Pancreas (tissue), 10 donors: ENCODE data around the gene MATN4. TPM values are rescaled to one million over a fixed set of nuclear protein-coding genes. Genes with fewer than 3 reads are reported as not detected.

Source experiments
- ATAC-seq, 4 donors: fragments of 200-7000 bp; cut with Tn5 transposase; one replicate each; pipeline versions ENCODE4 v1.8.0 to v1.9.1; 2020; ENCODE audit warnings: mild to moderate bottlenecking in 4 of 4, moderate library complexity in 4 of 4
- DNase-seq, 6 donors: peaks; one replicate each; pipeline ENCODE4 v3.0.0-alpha.2; 2020
- FAIRE-seq: peaks from 2 replicates; lab custom pipeline; 2012; peaks lifted over from hg19 to GRCh38; lab: Jason Lieb, UNC
- H3K27ac ChIP-seq, 4 donors: fragments of 200-600 bp; sonication (generic); 1 replicate in 3 of 4; 2 replicates in 1 of 4; pipeline versions ENCODE4 v1.5.0 to v1.8.0; 2020
- H3K27me3 ChIP-seq, 4 donors: fragments of 200-600 bp; one replicate each; pipeline ENCODE4 v1.8.0; 2021
- H3K36me3 ChIP-seq, 3 donors: fragments of 200-600 bp; sonication (generic) in 1 of 3; one replicate each; pipeline versions ENCODE4 v1.5.0 to v1.8.0; 2020 to 2021
- H3K4me1 ChIP-seq, 3 donors: fragments of 200-600 bp; one replicate each; pipeline ENCODE4 v1.8.0; 2021
- H3K4me3 ChIP-seq, 4 donors: fragments of 200-600 bp; sonication (generic) in 2 of 4; one replicate each; pipeline versions ENCODE4 v1.5.0 to v1.8.0; 2020 to 2021
- H3K9me3 ChIP-seq, 4 donors: fragments of 200-600 bp; one replicate each; pipeline ENCODE4 v1.8.0; 2021
- WGBS, 2 donors: extraction: QIAGEN DNeasy Blood & Tissue Kit; methylation state at CpG; one replicate each; pipeline ENCODE4 v1.1.7; 2013; 5-methylcytosine and 5-hydroxymethylcytosine counted together
- intact Hi-C, 3 donors: fragments of 100-400 bp; cut with DNase I; formaldehyde crosslinking; loops; one replicate each; pipeline versions ENCODE4 v1.11.1 to v1.14.2; 2022
- polyA plus RNA-seq, 2 donors: library from polyadenylated mRNA; stranded (reverse); fragments of 200-250 nt; gene quantifications; one replicate each; pipeline ENCODE4 v1.2.3, GENCODE V29; 2013
- total RNA-seq, 6 donors: library from RNA; stranded (reverse); fragmentation: NEBNext Ultra II Directional in 4 of 6; extraction: Animal tissue kit (Norgen Biotek cat#: 25700) in 4 of 6; gene quantifications; one replicate each; pipeline versions ENCODE4 v1.2.1 to v1.2.4, GENCODE V29; 2021 to 2023
- TF ChIP-seq, protein P1 (sequence below), 4 donors: fragments of 200-600 bp; sonication (generic) in 3 of 4; IDR thresholded peaks; one replicate each; pipeline versions ENCODE4 v1.5.0 to v1.8.0; 2021; ENCODE audit warnings: antibody characterized with exemption in 4 of 4
- donor health status: healthy with polysubstance abuse.
- donor health status: DM: no; HTN: no; CAD: no; lungs with moderate emphysema.
- donor health status: DM: no; HTN: no; CAD: no.
- donor health status: control.
- donor health status: control.
- donor health status: Bipolar disorder and iron deficiency.
- donor health status: DM: yes; HTN: yes; CAD: no.
- donor health status: DM: no; HTN: no; CAD: no.
- donor health status: DM: no; HTN: no; CAD: no.
- donor health status: DM: yes; HTN: yes; CAD: no.

The MATN4 gene
- total and polyA plus RNA-seq, 8 donors = 0.89 to 6.4 (median 2.3) TPM

DNA sequence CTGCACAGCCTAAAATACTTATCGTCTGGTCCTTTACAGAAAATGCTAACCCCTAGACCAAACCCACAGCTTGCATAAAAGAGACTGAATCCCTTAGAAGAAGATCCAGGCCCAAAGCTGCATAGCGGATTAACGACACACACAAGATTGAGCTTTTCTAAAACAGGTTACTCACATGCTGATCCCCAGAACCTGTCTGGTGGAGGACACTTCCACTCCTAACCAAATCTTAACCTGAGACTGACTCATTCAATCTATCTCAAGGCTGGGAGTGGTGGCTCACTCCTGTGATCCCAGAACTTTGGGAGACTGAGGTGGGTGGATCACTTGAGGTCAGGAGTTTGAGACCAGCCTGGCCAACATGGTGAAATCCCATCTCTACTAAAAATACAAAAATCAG, 50.9 kb downstream of the MATN4 start:
- no peaks in the 10 kb centered on the region for H3K9me3 ChIP-seq
- no peak overlapping the region for H3K27ac ChIP-seq
- TF ChIP-seq, protein P1, sequence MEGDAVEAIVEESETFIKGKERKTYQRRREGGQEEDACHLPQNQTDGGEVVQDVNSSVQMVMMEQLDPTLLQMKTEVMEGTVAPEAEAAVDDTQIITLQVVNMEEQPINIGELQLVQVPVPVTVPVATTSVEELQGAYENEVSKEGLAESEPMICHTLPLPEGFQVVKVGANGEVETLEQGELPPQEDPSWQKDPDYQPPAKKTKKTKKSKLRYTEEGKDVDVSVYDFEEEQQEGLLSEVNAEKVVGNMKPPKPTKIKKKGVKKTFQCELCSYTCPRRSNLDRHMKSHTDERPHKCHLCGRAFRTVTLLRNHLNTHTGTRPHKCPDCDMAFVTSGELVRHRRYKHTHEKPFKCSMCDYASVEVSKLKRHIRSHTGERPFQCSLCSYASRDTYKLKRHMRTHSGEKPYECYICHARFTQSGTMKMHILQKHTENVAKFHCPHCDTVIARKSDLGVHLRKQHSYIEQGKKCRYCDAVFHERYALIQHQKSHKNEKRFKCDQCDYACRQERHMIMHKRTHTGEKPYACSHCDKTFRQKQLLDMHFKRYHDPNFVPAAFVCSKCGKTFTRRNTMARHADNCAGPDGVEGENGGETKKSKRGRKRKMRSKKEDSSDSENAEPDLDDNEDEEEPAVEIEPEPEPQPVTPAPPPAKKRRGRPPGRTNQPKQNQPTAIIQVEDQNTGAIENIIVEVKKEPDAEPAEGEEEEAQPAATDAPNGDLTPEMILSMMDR (IDR thresholded peaks at IDR 0.05) = no peak
- intact Hi-C loops = no loop called here
- H3K4me1 ChIP-seq = peaks cover 4 to 7% (median 5%) of the 10 kb centered on the region in 3 donors
- WGBS, 2 donors = 81% methylated on average over 3 of the region's 3 CpGs
- no peak overlapping the region for H3K4me3 ChIP-seq
- H3K36me3 ChIP-seq = no peaks in the 10 kb centered on the region
- DNase-seq (no peak), FAIRE-seq (no peak), ATAC-seq (no peak)
- no peaks in the 10 kb centered on the region for H3K27me3 ChIP-seq

DNA sequence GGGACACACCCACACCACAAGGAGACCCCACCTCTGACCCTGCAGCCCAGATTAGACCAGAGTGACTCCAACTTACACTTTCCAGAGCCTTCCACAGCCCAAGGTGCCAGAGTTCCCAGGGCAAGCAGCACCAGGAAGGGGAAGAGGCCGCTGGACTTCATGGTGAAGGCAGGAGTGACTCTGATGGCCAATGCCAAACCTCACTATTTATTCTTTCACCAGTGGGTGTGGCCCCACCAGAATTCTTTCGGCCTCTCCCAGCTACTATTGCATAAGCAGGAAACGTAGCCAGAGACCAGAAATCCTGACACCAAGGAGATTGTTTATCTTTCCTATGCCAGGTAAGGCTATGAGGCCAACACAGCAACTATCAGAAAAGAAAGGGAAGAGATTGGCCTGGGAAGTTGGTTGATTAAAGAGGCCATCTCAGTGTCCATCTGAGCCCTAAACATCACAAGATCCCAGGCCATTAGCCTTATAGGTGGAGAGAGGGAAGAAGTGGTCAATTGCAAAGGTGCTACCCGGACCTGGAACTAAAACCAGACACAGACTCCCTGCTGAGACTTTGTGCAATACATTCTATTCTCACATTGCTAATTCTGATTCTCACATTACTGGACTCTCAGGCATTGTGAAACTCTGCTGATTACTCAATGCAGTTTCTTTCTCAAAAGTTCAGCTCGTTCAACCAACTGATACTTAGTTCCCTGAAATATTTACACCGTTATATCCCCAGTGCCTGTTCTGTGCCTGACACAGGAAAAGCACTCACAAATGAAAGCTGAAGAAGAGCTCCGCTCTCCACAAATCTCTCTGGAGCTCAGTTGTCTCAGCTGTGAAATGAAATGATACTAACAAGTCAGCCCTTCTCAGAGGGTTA, 53.5 kb downstream of the MATN4 start, which contains the start of gene SLPI:
Gene SLPI, minus strand, starts transcription at position 182 of the 880 bp plus-strand sequence. Its CDS starts 21 bp downstream, at position 161.
- Histone ChIP-seq H3K4me1 (peaks cover 4 to 7% (median 5%) of the 10 kb centered on the region in 3 donors), H3K9me3 (no peaks in the 10 kb centered on the region), H3K27me3 (no peaks in the 10 kb centered on the region), H3K27ac (peak within 1 kb of the TSS; percentile 40 to 71 (median 64)), H3K36me3 (no peaks in the 10 kb centered on the region), H3K4me3 (no peak within 1 kb of the TSS)
- TF ChIP-seq, protein P1 (IDR thresholded peaks at IDR 0.05) = no peak
- ATAC-seq (peak; percentile 88 to 95 (median 92)), FAIRE-seq (no peak), DNase-seq (peak in 5 of 6 donors; percentile 50 to 68 (median 61))
- 34 to 36% methylated on average over 7 of the region's 7 CpGs for WGBS, 2 donors
- intact Hi-C loops = no loop called here

DNA sequence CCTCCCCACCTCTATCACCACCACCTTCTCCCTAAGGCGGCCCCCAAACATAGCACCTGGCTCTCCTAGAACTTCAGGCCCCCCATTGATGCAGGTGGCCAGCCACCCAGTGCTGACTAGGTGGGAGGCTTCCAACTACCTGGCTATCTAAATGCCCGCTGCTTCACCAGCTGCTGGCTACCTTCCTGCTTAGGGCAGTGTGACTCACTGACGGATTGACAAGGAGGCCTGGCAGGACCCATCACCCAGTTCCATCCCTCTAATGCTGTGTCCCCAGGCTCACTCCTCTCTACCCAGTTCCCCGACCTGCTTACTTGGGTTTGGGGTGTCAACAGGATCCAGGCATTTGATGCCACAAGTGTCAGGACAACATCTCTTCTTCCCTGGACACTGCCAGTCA, 54.8 kb downstream of the MATN4 start:
- Histone ChIP-seq H3K4me1 (peaks cover 4 to 7% (median 5%) of the 10 kb centered on the region in 3 donors), H3K27me3 (no peaks in the 10 kb centered on the region), H3K27ac (no peak overlapping the region), H3K9me3 (no peaks in the 10 kb centered on the region), H3K36me3 (no peaks in the 10 kb centered on the region), H3K4me3 (no peak overlapping the region)
- peak in 1 of 4 donors; percentile 24 for ATAC-seq
- WGBS, 2 donors = 86 to 94% methylated on average over 4 of the region's 4 CpGs
- intact Hi-C loops = no loop called here
- TF ChIP-seq, protein P1 (IDR thresholded peaks at IDR 0.05) = no peak
- no peak for DNase-seq
- FAIRE-seq = no peak

DNA sequence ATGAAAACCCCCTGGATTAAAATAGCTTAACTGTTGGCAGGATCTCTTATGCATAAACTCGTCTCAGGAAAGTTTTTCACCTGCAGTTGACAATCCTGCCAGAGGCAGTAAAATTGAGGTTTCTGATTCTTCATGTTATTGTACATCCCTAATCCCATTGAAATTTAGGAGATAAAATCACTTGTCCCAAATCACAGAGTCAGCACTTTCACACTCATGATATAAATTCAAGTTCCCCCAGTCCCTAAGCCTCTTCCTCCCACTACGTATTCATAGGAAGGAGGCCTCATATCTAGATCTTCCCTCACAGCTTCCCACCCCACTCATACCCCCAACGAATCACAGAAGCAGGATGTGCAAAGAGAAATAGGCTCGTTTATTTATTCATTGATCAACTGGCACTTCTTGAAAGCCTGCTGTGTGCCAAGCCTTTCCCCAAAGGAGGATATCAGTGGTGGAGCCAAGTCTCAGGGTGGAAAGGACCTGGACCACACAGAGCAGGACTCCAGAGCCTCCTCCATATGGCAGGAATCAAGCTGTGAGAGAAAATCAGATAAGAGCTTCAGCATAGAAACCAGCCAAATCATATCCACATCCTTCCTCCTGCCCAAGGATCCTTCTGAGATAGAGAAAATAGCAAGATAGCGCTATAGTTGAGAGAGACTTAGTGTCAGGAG, 56.1 kb downstream of the MATN4 start:
- Histone ChIP-seq H3K4me3 (no peak overlapping the region), H3K27me3 (no peaks in the 10 kb centered on the region), H3K36me3 (no peaks in the 10 kb centered on the region), H3K4me1 (peaks cover 4 to 7% (median 5%) of the 10 kb centered on the region in 3 donors), H3K27ac (no peak overlapping the region), H3K9me3 (no peaks in the 10 kb centered on the region)
- DNase-seq = no peak
- FAIRE-seq = no peak
- 61 to 62% methylated on average over 5 of the region's 5 CpGs for WGBS, 2 donors
- TF ChIP-seq, protein P1 (IDR thresholded peaks at IDR 0.05) = no peak
- ATAC-seq = no peak
- intact Hi-C loops = no loop called here
